Measurements from ENCODE around the gene SPSB3.

The SPSB3 gene

DNA sequence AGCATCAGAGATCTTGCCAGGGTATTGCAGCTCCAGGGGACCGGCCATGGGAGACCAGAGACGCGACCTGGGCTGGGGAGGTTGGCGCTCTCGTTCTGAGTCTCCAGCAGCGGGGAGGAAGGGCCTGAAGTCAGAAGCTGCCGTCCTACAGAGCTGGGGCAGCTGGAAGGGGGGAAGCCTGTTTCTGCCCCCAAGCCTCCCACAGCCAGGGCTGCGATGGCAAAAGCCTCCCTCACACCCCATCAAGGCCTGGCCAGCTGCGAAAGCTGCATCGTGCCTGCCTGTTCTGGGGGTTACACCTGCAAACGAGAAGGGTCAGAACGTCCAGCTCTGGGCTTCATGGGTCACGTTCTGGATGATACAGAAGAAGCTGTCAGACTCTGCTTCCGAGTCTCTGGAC lies 50.3 kb downstream of the SPSB3 start:
- TF ChIP-seq, protein P1, sequence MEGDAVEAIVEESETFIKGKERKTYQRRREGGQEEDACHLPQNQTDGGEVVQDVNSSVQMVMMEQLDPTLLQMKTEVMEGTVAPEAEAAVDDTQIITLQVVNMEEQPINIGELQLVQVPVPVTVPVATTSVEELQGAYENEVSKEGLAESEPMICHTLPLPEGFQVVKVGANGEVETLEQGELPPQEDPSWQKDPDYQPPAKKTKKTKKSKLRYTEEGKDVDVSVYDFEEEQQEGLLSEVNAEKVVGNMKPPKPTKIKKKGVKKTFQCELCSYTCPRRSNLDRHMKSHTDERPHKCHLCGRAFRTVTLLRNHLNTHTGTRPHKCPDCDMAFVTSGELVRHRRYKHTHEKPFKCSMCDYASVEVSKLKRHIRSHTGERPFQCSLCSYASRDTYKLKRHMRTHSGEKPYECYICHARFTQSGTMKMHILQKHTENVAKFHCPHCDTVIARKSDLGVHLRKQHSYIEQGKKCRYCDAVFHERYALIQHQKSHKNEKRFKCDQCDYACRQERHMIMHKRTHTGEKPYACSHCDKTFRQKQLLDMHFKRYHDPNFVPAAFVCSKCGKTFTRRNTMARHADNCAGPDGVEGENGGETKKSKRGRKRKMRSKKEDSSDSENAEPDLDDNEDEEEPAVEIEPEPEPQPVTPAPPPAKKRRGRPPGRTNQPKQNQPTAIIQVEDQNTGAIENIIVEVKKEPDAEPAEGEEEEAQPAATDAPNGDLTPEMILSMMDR (IDR thresholded peaks at IDR 0.05; ENCODE audit: low read depth, low read length): no peak

GRCh38 chr16:1731603-1732002 lies 50.8 kb downstream of the SPSB3 start:
- TF ChIP-seq, protein P1 (IDR thresholded peaks at IDR 0.05; ENCODE audit: low read depth, low read length): no peak
- no peak for DNase-seq (ENCODE audit: extremely low read depth, low read depth)

More for the DNA sequence above, 50.3 kb downstream of the SPSB3 start:
- DNase-seq (ENCODE audit: extremely low read depth, low read depth): no peak

- DNase-seq (ENCODE audit: extremely low read depth, low read depth): no peak
- TF ChIP-seq, protein P1 (IDR thresholded peaks at IDR 0.05; ENCODE audit: low read depth, low read length): no peak
Measured at GRCh38 chr16:1731073-1731472, 51.3 kb downstream of the SPSB3 start.

- DNase-seq (ENCODE audit: extremely low read depth, low read depth): no peak
- TF ChIP-seq, protein P1 (IDR thresholded peaks at IDR 0.05; ENCODE audit: low read depth, low read length): no peak
Measured at GRCh38 chr16:1729445-1729844, 52.9 kb downstream of the SPSB3 start.

DNA sequence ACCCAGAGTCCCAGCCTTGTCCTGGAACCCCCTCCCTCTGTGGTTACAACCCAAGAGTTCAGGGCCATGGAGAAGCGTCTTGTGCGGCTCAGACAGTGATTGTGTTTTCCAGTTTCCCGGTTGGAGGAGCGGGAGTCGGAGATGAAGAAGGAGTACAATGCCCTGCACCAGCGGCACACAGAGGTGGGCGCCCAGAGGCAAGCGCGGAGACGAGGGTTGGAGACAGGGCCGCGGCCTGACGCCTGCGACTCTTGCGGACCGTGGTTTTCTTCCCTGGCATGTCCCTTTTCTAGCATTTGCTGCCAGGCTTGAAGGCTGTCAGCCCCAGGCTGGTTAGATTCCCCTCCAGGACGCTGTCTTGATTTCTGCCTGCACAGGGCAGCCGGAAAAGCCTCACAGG lies 53.3 kb downstream of the SPSB3 start:
- TF ChIP-seq, protein P1 (IDR thresholded peaks at IDR 0.05; ENCODE audit: low read depth, low read length): no peak
- DNase-seq (ENCODE audit: extremely low read depth, low read depth): no peak

- DNase-seq (ENCODE audit: extremely low read depth, low read depth): no peak
- TF ChIP-seq, protein P1 (IDR thresholded peaks at IDR 0.05; ENCODE audit: low read depth, low read length): no peak
Measured at GRCh38 chr16:1727651-1728624, 54.4 kb downstream of the SPSB3 start.

Measured in AG09319 (cell line).